ENCODE measurements around the gene OR13J1.

DNA sequence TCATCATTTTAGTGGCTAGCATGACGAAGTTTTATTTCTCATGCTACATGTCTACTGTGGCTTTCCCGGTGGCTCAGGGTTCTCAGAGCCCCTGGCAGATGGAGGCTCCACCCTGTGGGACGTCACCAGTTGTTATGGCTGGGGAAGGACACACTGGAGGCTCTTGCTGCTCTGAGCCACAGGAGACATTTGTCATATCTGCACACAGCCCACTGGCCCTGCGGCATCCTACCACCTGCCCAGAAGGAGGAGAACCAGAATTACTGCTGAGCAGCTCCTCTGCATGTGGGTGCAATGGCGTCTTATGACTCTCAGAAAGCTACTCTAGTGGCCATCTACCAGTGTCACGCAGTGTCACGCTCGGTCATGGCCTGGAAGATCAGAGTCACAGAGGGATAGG, 6.6 kb downstream of the OR13J1 start:
- TF ChIP-seq, protein P1, sequence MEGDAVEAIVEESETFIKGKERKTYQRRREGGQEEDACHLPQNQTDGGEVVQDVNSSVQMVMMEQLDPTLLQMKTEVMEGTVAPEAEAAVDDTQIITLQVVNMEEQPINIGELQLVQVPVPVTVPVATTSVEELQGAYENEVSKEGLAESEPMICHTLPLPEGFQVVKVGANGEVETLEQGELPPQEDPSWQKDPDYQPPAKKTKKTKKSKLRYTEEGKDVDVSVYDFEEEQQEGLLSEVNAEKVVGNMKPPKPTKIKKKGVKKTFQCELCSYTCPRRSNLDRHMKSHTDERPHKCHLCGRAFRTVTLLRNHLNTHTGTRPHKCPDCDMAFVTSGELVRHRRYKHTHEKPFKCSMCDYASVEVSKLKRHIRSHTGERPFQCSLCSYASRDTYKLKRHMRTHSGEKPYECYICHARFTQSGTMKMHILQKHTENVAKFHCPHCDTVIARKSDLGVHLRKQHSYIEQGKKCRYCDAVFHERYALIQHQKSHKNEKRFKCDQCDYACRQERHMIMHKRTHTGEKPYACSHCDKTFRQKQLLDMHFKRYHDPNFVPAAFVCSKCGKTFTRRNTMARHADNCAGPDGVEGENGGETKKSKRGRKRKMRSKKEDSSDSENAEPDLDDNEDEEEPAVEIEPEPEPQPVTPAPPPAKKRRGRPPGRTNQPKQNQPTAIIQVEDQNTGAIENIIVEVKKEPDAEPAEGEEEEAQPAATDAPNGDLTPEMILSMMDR (IDR thresholded peaks at IDR 0.05; ENCODE audit: low read depth, low read length), result no peak
- no peak for TF ChIP-seq EZH2phosphoT487 (IDR thresholded peaks at IDR 0.05; ENCODE audit: low read depth)

All from OCI-LY3 (cell line).